HCT116 (cell line): Measurements from ENCODE around the gene BDH1. TPM values are rescaled to one million over a fixed set of nuclear protein-coding genes. Genes with fewer than 3 reads are reported as not detected.

Experiments
- ATAC-seq: fragments of 200-7000 bp; cut with Tn5 transposase; 2 replicates; pipeline ENCODE4 v1.9.1; 2020; ENCODE audit warnings: mild to moderate bottlenecking, moderate library complexity
- BruUV-seq: library from RNA; stranded (reverse); fragments of 400-500 nt; replicated peaks from 2 replicates; lab custom pipeline; 2021; lab: Mats Ljungman, UMichigan
- CTCF ChIA-PET: fragments of 300-600 bp; sonication (Branson Sonifier 250); formaldehyde crosslinking; loops from one replicate; lab custom pipeline; 2021; ENCODE audit warnings: antibody characterized with exemption; lab: Charles Lee
- POLR2A ChIA-PET: fragments of 300-600, 350-600 bp; sonication (Branson Sonifier 250); formaldehyde crosslinking; loops from one replicate; lab custom pipeline; 2021; ENCODE audit warnings: antibody characterized with exemption; lab: Charles Lee
- RAD21 ChIA-PET, 2 experiments: fragments of 300-600 bp; sonication (Branson Sonifier 250); formaldehyde crosslinking; loops; one replicate each; lab custom pipeline; 2023; ENCODE audit warnings: low total read pairs in 2 of 2; ENCODE audit not compliant: uncharacterized antibody in 2 of 2, unreplicated experiment in 2 of 2, low non-redundant PET in 1 of 2; lab: Charles Lee
- DNase-seq: peaks from one replicate; pipeline ENCODE4 v3.0.0-alpha.2; 2010; ENCODE audit warnings: low read depth, low spot score
- H2AFZ ChIP-seq: fragments of 200-600 bp; shearing (Covaris generic), sonication (generic); 2 replicates; pipeline ENCODE4 v1.6.1; 2017; ENCODE audit warnings: low read depth, mixed run types, mixed read lengths, antibody characterized with exemption, low read length; ENCODE audit not compliant: poor library complexity, severe bottlenecking
- H3K27ac ChIP-seq: 2 replicates; pipeline ENCODE4 v1.5.1; 2012; ENCODE audit warnings: low read depth, low read length
- H3K27me3 ChIP-seq: fragments of 200-600 bp; sonication (generic); 2 replicates; pipeline ENCODE4 v1.6.1; 2016; ENCODE audit warnings: mixed run types, low read length, mixed read lengths; ENCODE audit not compliant: insufficient read depth
- H3K36me3 ChIP-seq, 2 experiments: fragments of 200-500 bp in 1 of 2; fragments of 200-600 bp in 1 of 2; sonication (Bioruptor generic) in 1 of 2; sonication (generic) in 1 of 2; 2 replicates each; pipeline versions ENCODE4 v1.5.1 to v1.6.1; 2014 to 2016; ENCODE audit warnings: low read length in 2 of 2, inconsistent platforms in 1 of 2, mixed read lengths in 1 of 2, mixed run types in 1 of 2; ENCODE audit not compliant: insufficient read depth in 2 of 2, control insufficient read depth in 1 of 2
- H3K4me1 ChIP-seq, 2 experiments: fragments of 200-600 bp in 1 of 2; sonication (generic) in 1 of 2; 2 replicates each; pipeline versions ENCODE4 v1.5.1 to v1.6.1; 2012 to 2017; ENCODE audit warnings: low read length in 2 of 2, inconsistent platforms in 1 of 2, mild to moderate bottlenecking in 1 of 2, mixed read lengths in 1 of 2, mixed run types in 1 of 2, moderate library complexity in 1 of 2; ENCODE audit not compliant: insufficient read depth in 2 of 2, control insufficient read depth in 1 of 2
- H3K4me2 ChIP-seq: fragments of 200-600 bp; sonication (generic); 2 replicates; pipeline ENCODE4 v1.6.1; 2017; ENCODE audit warnings: mixed run types, low read length, mixed read lengths
- H3K4me3 ChIP-seq, 2 experiments: fragments of 200-600 bp in 1 of 2; sonication (generic) in 1 of 2; replicated peaks in 1 of 2; 2 replicates each; pipeline ENCODE4 v1.5.1; 2011 to 2016; ENCODE audit warnings: low read length in 2 of 2, control low read depth in 1 of 2, low read depth in 1 of 2, mild to moderate bottlenecking in 1 of 2, mixed read lengths in 1 of 2, mixed run types in 1 of 2
- H3K79me2 ChIP-seq: fragments of 200-600 bp; sonication (generic); 2 replicates; pipeline ENCODE4 v1.6.1; 2017; ENCODE audit warnings: mild to moderate bottlenecking, mixed run types, low read length, moderate library complexity, mixed read lengths; ENCODE audit not compliant: insufficient read depth
- H3K9ac ChIP-seq: fragments of 200-600 bp; sonication (generic); 2 replicates; pipeline ENCODE4 v1.6.1; 2016; ENCODE audit warnings: low read length, mixed read lengths
- H3K9me2 ChIP-seq: fragments of 200-600 bp; sonication (generic), shearing (Covaris generic); 2 replicates; pipeline ENCODE4 v1.6.1; 2017; ENCODE audit warnings: mixed run types, mild to moderate bottlenecking, moderate library complexity; ENCODE audit not compliant: insufficient read depth
- H3K9me3 ChIP-seq, 2 experiments: fragments of 200-500 bp in 1 of 2; fragments of 200-600 bp in 1 of 2; sonication (Bioruptor generic) in 1 of 2; sonication (generic) in 1 of 2; 2 replicates each; pipeline ENCODE4 v1.6.1; 2014 to 2017; ENCODE audit warnings: low read length in 2 of 2, mixed read lengths in 2 of 2, inconsistent platforms in 1 of 2, low read depth in 1 of 2, mild to moderate bottlenecking in 1 of 2, mixed run types in 1 of 2, moderate library complexity in 1 of 2; ENCODE audit not compliant: control insufficient read depth in 1 of 2, insufficient read depth in 1 of 2
- H4K20me1 ChIP-seq: fragments of 200-600 bp; sonication (generic), shearing (Covaris generic); 2 replicates; pipeline ENCODE4 v1.6.1; 2017; ENCODE audit warnings: mixed run types, mild to moderate bottlenecking, moderate library complexity; ENCODE audit not compliant: insufficient read depth
- EGR1 ChIP-seq: IDR thresholded peaks from 2 replicates; pipeline ENCODE4 v1.6.1; 2012; ENCODE audit warnings: low read depth
- EZH2 ChIP-seq: fragments of 200-600 bp; sonication (generic); IDR thresholded peaks from 2 replicates; pipeline ENCODE4 v1.6.1; 2017; ENCODE audit warnings: antibody characterized with exemption, mixed run types
- FOSL1 ChIP-seq: IDR thresholded peaks from 2 replicates; pipeline ENCODE4 v1.6.1; 2012; ENCODE audit warnings: low read depth
- RAD21 ChIP-seq: IDR thresholded peaks from 2 replicates; pipeline ENCODE4 v1.6.1; 2012; ENCODE audit warnings: low read depth, mild to moderate bottlenecking
- SRF ChIP-seq: IDR thresholded peaks from 2 replicates; pipeline ENCODE4 v1.6.1; 2012; ENCODE audit warnings: low read depth
- YY1 ChIP-seq: IDR thresholded peaks from 2 replicates; pipeline ENCODE4 v1.6.1; 2011; ENCODE audit warnings: low read length, low read depth, moderate library complexity, mild to moderate bottlenecking; ENCODE audit not compliant: insufficient replicate concordance; ENCODE audit errors: extremely low read depth
- ZFX ChIP-seq: fragments of 450-650 bp; IDR thresholded peaks from 2 replicates; pipeline ENCODE4 v1.6.1; 2017
- ZNF274 ChIP-seq: fragments of 200-500 bp; sonication (Bioruptor generic); IDR thresholded peaks from 2 replicates; pipeline ENCODE4 v1.6.1; 2014; ENCODE audit warnings: mild to moderate bottlenecking, low read depth, low read length, inconsistent platforms
- intact Hi-C: fragments of 100-400 bp; cut with micrococcal nuclease; formaldehyde crosslinking; loops from 2 replicates; pipeline ENCODE4 v1.10.0; 2022
- total RNA-seq: library from RNA; stranded (reverse); gene quantifications from one replicate; pipeline ENCODE4 v1.2.1, GENCODE V29; 2021; ENCODE audit not compliant: unreplicated experiment
- TF ChIP-seq, protein P1 (sequence below): IDR thresholded peaks from 2 replicates; pipeline ENCODE4 v1.6.1; 2012
- TF ChIP-seq, protein P2 (sequence below): IDR thresholded peaks from 2 replicates; pipeline ENCODE4 v1.6.1; 2011; ENCODE audit warnings: mild to moderate bottlenecking, low read length, moderate library complexity; ENCODE audit not compliant: insufficient replicate concordance; ENCODE audit errors: extremely low read depth
- TF ChIP-seq, protein P3 (sequence below), 3 experiments: fragments of 200-600 bp in 1 of 3; sonication (generic) in 1 of 3; IDR thresholded peaks in 2 of 3; conservative IDR thresholded peaks in 1 of 3; 2 replicates each; pipeline ENCODE4 v1.5.1; 2012 to 2017; ENCODE audit warnings: low read depth in 2 of 3, low read length in 2 of 3, antibody characterized with exemption in 1 of 3, borderline replicate concordance in 1 of 3, control low read depth in 1 of 3, mild to moderate bottlenecking in 1 of 3, mixed read lengths in 1 of 3, mixed run types in 1 of 3, moderate library complexity in 1 of 3; ENCODE audit not compliant: insufficient read depth in 1 of 3

BDH1 gene
- total RNA-seq, 1 experiment from 2014 or later = 26.6 TPM

DNA sequence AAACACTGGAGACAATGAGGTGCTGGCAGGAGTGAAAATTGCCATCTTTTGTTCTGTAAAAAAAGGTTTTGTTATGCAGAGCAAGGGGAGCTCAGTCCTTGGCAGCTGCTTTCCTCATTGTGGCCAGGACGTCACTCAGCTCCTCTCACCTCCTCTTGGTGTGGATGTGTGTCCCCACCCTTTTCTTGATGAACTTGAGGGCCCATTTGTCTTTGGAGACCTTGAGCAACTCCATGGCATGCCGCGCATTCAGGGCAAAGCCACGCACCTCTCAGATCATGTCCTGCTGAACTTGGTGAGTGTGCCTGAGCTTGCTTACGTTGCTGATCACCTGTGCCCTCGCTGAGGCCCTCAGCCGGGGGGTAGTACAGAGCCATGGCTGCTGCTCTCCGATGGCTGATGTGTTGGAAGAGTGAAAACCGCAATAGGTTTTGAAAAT lies 24.5 kb upstream of the BDH1 start:
- ChIA-PET RAD21 (no interaction called here), POLR2A (no interaction called here), CTCF (no interaction called here)
- H3K79me2 ChIP-seq = no peaks in the 10 kb centered on the region
- H3K9me2 ChIP-seq = no peaks in the 10 kb centered on the region
- TF ChIP-seq ZNF274 = no peak
- no peak for TF ChIP-seq ZFX
- no peak for TF ChIP-seq YY1
- TF ChIP-seq EGR1 = no peak
- TF ChIP-seq FOSL1 = no peak
- TF ChIP-seq EZH2 = no peak
- no peak for TF ChIP-seq SRF
- TF ChIP-seq, protein P1, sequence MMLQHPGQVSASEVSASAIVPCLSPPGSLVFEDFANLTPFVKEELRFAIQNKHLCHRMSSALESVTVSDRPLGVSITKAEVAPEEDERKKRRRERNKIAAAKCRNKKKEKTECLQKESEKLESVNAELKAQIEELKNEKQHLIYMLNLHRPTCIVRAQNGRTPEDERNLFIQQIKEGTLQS = no peak
- TF ChIP-seq, protein P2, sequence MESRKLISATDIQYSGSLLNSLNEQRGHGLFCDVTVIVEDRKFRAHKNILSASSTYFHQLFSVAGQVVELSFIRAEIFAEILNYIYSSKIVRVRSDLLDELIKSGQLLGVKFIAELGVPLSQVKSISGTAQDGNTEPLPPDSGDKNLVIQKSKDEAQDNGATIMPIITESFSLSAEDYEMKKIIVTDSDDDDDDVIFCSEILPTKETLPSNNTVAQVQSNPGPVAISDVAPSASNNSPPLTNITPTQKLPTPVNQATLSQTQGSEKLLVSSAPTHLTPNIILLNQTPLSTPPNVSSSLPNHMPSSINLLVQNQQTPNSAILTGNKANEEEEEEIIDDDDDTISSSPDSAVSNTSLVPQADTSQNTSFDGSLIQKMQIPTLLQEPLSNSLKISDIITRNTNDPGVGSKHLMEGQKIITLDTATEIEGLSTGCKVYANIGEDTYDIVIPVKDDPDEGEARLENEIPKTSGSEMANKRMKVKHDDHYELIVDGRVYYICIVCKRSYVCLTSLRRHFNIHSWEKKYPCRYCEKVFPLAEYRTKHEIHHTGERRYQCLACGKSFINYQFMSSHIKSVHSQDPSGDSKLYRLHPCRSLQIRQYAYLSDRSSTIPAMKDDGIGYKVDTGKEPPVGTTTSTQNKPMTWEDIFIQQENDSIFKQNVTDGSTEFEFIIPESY = no peak
- TF ChIP-seq, protein P3, sequence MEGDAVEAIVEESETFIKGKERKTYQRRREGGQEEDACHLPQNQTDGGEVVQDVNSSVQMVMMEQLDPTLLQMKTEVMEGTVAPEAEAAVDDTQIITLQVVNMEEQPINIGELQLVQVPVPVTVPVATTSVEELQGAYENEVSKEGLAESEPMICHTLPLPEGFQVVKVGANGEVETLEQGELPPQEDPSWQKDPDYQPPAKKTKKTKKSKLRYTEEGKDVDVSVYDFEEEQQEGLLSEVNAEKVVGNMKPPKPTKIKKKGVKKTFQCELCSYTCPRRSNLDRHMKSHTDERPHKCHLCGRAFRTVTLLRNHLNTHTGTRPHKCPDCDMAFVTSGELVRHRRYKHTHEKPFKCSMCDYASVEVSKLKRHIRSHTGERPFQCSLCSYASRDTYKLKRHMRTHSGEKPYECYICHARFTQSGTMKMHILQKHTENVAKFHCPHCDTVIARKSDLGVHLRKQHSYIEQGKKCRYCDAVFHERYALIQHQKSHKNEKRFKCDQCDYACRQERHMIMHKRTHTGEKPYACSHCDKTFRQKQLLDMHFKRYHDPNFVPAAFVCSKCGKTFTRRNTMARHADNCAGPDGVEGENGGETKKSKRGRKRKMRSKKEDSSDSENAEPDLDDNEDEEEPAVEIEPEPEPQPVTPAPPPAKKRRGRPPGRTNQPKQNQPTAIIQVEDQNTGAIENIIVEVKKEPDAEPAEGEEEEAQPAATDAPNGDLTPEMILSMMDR (IDR thresholded peaks at IDR 0.05 in 2 of 3, conservative IDR thresholded peaks at IDR 0.05 in 1 of 3; ENCODE audit: borderline replicate concordance in 1 of 3, insufficient read depth in 1 of 3, low read depth in 2 of 3, low read length in 2 of 3) = no peak
- no peak for TF ChIP-seq RAD21
- H4K20me1 ChIP-seq = no peaks in the 10 kb centered on the region
- H2AFZ ChIP-seq = no peak overlapping the region
- intact Hi-C loops = no loop called here
- no peaks in the 10 kb centered on the region for H3K36me3 ChIP-seq
- H3K4me3 ChIP-seq = no peak overlapping the region
- H3K9ac ChIP-seq = no peak overlapping the region
- no peaks in the 10 kb centered on the region for H3K27me3 ChIP-seq
- no TSS peak for BruUV-seq
- H3K4me1 ChIP-seq = no peaks in the 10 kb centered on the region
- H3K9me3 ChIP-seq = no peaks in the 10 kb centered on the region
- no peak for ATAC-seq
- H3K4me2 ChIP-seq = no peak overlapping the region
- no peak overlapping the region for H3K27ac ChIP-seq
- no peak for DNase-seq
